IMR-90 (cell line): Measurements from ENCODE around the gene CFAP52. TPM values are rescaled to one million over a fixed set of nuclear protein-coding genes. Genes with fewer than 3 reads are reported as not detected.

ENCODE experiments used
- ATAC-seq: fragments of 200-7000 bp; cut with Tn5 transposase; 2 replicates; pipeline ENCODE4 v1.9.1; 2020; ENCODE audit warnings: low read depth, mild to moderate bottlenecking, moderate library complexity
- BruUV-seq: library from RNA; stranded (reverse); fragments of 400-500 nt; replicated peaks from 2 replicates; lab custom pipeline; 2021; lab: Mats Ljungman, UMichigan
- CTCF ChIA-PET: fragments of 300-600 bp; formaldehyde crosslinking; extraction: SDS; loops from one replicate; lab custom pipeline; 2021; ENCODE audit warnings: antibody characterized with exemption; lab: Yijun Ruan, JAX
- POLR2A ChIA-PET: fragments of 300-600 bp; sonication (Branson Sonifier 250); formaldehyde crosslinking; loops from one replicate; lab custom pipeline; 2022; ENCODE audit warnings: antibody characterized with exemption; ENCODE audit not compliant: unreplicated experiment; lab: Charles Lee
- DNase-seq: peaks from one replicate; pipeline ENCODE4 v3.0.0; 2013
- H2AFZ ChIP-seq: replicated peaks from 2 replicates; pipeline ENCODE3; 2013; ENCODE audit warnings: low read length, mild to moderate bottlenecking; ENCODE audit not compliant: poor library complexity
- H2AK5ac ChIP-seq: 2 replicates; pipeline ENCODE4 v1.6.1; 2013; ENCODE audit warnings: low read depth, low read length, inconsistent platforms
- H2AK9ac ChIP-seq: replicated peaks from 2 replicates; pipeline ENCODE3; 2013; ENCODE audit warnings: mild to moderate bottlenecking, low read depth, low read length, moderate library complexity; ENCODE audit not compliant: poor library complexity
- H2BK120ac ChIP-seq: 2 replicates; pipeline ENCODE4 v1.6.1; 2013; ENCODE audit warnings: low read depth, low read length, inconsistent platforms
- H2BK15ac ChIP-seq: 3 replicates; pipeline ENCODE4 v1.6.1; 2013; ENCODE audit warnings: low read depth, low read length, inconsistent platforms
- H2BK20ac ChIP-seq: 2 replicates; pipeline ENCODE4 v1.6.1; 2013; ENCODE audit warnings: low read depth, mild to moderate bottlenecking, inconsistent platforms, low read length, moderate library complexity
- H2BK5ac ChIP-seq: 2 replicates; pipeline ENCODE4 v1.6.1; 2013; ENCODE audit warnings: mild to moderate bottlenecking, low read depth, low read length, inconsistent platforms; ENCODE audit not compliant: poor library complexity, severe bottlenecking
- H3K14ac ChIP-seq: replicated peaks from 2 replicates; pipeline ENCODE4 v1.6.1; 2013; ENCODE audit warnings: low read depth, low read length, inconsistent platforms
- H3K18ac ChIP-seq: 2 replicates; pipeline ENCODE4 v1.6.1; 2013; ENCODE audit warnings: low read depth, low read length, control low read depth
- H3K23ac ChIP-seq: 2 replicates; pipeline ENCODE4 v1.6.1; 2013; ENCODE audit warnings: low read depth, low read length, inconsistent platforms
- H3K27ac ChIP-seq: 2 replicates; pipeline ENCODE4 v1.5.1; 2013; ENCODE audit warnings: mild to moderate bottlenecking, control low read depth, low read length; ENCODE audit not compliant: insufficient read depth
- H3K27me3 ChIP-seq: 2 replicates; pipeline ENCODE4 v1.6.1; 2013; ENCODE audit warnings: low read length; ENCODE audit not compliant: control insufficient read depth, insufficient read depth
- H3K36me3 ChIP-seq: 2 replicates; pipeline ENCODE4 v1.6.1; 2013; ENCODE audit warnings: low read length, mixed read lengths; ENCODE audit not compliant: control insufficient read depth, insufficient read depth
- H3K4ac ChIP-seq: 2 replicates; pipeline ENCODE4 v1.6.1; 2013; ENCODE audit warnings: low read depth, low read length, inconsistent platforms
- H3K4me1 ChIP-seq: 2 replicates; pipeline ENCODE4 v1.6.1; 2013; ENCODE audit warnings: low read length, mixed read lengths; ENCODE audit not compliant: control insufficient read depth, insufficient read depth
- H3K4me2 ChIP-seq: 2 replicates; pipeline ENCODE4 v1.6.1; 2013; ENCODE audit warnings: low read depth, mild to moderate bottlenecking, control low read depth, low read length, moderate library complexity
- H3K4me3 ChIP-seq: 2 replicates; pipeline ENCODE4 v1.5.1; 2013; ENCODE audit warnings: low read depth, mild to moderate bottlenecking, control low read depth, low read length, moderate library complexity; ENCODE audit not compliant: insufficient read depth
- H3K56ac ChIP-seq: 2 replicates; pipeline ENCODE4 v1.6.1; 2013; ENCODE audit warnings: low read length, inconsistent platforms; ENCODE audit not compliant: insufficient read depth; ENCODE audit errors: extremely low read depth
- H3K79me1 ChIP-seq, 2 experiments: 2 replicates each; pipeline ENCODE4 v1.6.1; 2013; ENCODE audit warnings: low read length in 2 of 2, inconsistent platforms in 1 of 2, low read depth in 1 of 2
- H3K9ac ChIP-seq: 2 replicates; pipeline ENCODE4 v1.6.1; 2013; ENCODE audit warnings: low read depth, low read length, control low read depth
- H3K9me1 ChIP-seq: 2 replicates; pipeline ENCODE4 v1.6.1; 2013; ENCODE audit warnings: low read length, inconsistent platforms; ENCODE audit not compliant: insufficient read depth
- H3K9me3 ChIP-seq: 2 replicates; pipeline ENCODE4 v1.6.1; 2013; ENCODE audit warnings: low read length; ENCODE audit not compliant: control insufficient read depth, insufficient read depth
- H4K20me1 ChIP-seq: 2 replicates; pipeline ENCODE4 v1.6.1; 2013; ENCODE audit warnings: low read length, inconsistent platforms; ENCODE audit not compliant: insufficient read depth
- H4K5ac ChIP-seq: 2 replicates; pipeline ENCODE4 v1.6.1; 2013; ENCODE audit warnings: mild to moderate bottlenecking, low read depth, low read length, control low read depth
- H4K8ac ChIP-seq, 2 experiments: 2 replicates each; pipeline ENCODE4 v1.6.1; 2013; ENCODE audit warnings: low read depth in 2 of 2, low read length in 2 of 2, control low read depth in 1 of 2, inconsistent platforms in 1 of 2
- H4K91ac ChIP-seq: 2 replicates; pipeline ENCODE4 v1.6.1; 2013; ENCODE audit warnings: low read depth, low read length, inconsistent platforms; ENCODE audit not compliant: insufficient read depth
- CEBPB ChIP-seq: IDR thresholded peaks from 2 replicates; pipeline ENCODE4 v1.6.1; 2012; ENCODE audit warnings: low read depth, low read length, improper control_type of control experiment
- CHD1 ChIP-seq: IDR thresholded peaks from 2 replicates; pipeline ENCODE4 v1.6.1; 2012; ENCODE audit warnings: low read depth, low read length, improper control_type of control experiment
- CTCF ChIP-seq: conservative IDR thresholded peaks from 2 replicates; pipeline ENCODE4 v1.5.1; 2012; ENCODE audit warnings: mild to moderate bottlenecking, low read depth, low read length, improper control_type of control experiment
- ELK1 ChIP-seq: fragments of 150-350 bp; IDR thresholded peaks from 2 replicates; pipeline ENCODE4 v1.6.1; 2016; ENCODE audit warnings: low read depth, mild to moderate bottlenecking, low read length, moderate library complexity, borderline replicate concordance
- SMC3 ChIP-seq: fragments of 150-350 bp; IDR thresholded peaks from 2 replicates; pipeline ENCODE4 v1.6.1; 2016; ENCODE audit warnings: low read depth, mild to moderate bottlenecking, antibody characterized with exemption, low read length, moderate library complexity
- USF2 ChIP-seq: fragments of 150-350 bp; IDR thresholded peaks from 2 replicates; pipeline ENCODE4 v1.6.1; 2017; ENCODE audit warnings: mild to moderate bottlenecking, antibody characterized with exemption, low read length, low read depth
- dilution Hi-C: fragments of 300-500 bp; cut with HindIII; formaldehyde crosslinking; loops from one replicate; pipeline ENCODE4 v1.14.3; 2018; ENCODE audit warnings: low sequenced_read_pairs; ENCODE audit not compliant: unreplicated experiment
- in situ Hi-C: fragments of 300-500 bp; cut with MboI; formaldehyde crosslinking; loops from 3 replicates; pipeline ENCODE4 v1.14.3; 2019; ENCODE audit warnings: low sequenced_read_pairs, inconsistent platforms, mixed read lengths
- intact Hi-C: fragments of 100-400 bp; cut with micrococcal nuclease; formaldehyde crosslinking; loops from 2 replicates; pipeline ENCODE4 v1.10.0; 2022
- polyA plus RNA-seq, 3 experiments: library from polyadenylated mRNA; depleted of rRNA; stranded (reverse); fragments of >200 nt; gene quantifications; 2 replicates each; pipeline ENCODE4 v1.2.3, GENCODE V29; 2012; ENCODE audit warnings: low replicate concordance in 1 of 3
- total RNA-seq: library from RNA; depleted of rRNA; stranded (reverse); fragments of >200 nt; gene quantifications from 2 replicates; pipeline ENCODE4 v1.2.3, GENCODE V29; 2012

CFAP52 gene
- total and polyA plus RNA-seq, 2 of the 4 experiments (the other 2 are of a cell fraction): 0.22 TPM; not detected in 1

- no peak overlapping the region for H4K5ac ChIP-seq
- H2BK15ac ChIP-seq: no peak overlapping the region
- no peak overlapping the region for H3K4me3 ChIP-seq
- no peaks in the 10 kb centered on the region for H3K9me1 ChIP-seq
- no peak overlapping the region for H3K14ac ChIP-seq
- intact Hi-C loops (no loop called here), in situ Hi-C loops (no loop called here), dilution Hi-C loops (no loop called here)
- H2AK9ac ChIP-seq: no peak overlapping the region
- no peaks in the 10 kb centered on the region for H3K9me3 ChIP-seq
- H2AFZ ChIP-seq: no peak overlapping the region
- H3K4ac ChIP-seq: no peak overlapping the region
- H3K36me3 ChIP-seq: peaks cover 3% of the 10 kb centered on the region
- TF ChIP-seq CEBPB (no peak), CTCF (no peak), USF2 (no peak), CHD1 (no peak), SMC3 (no peak), ELK1 (no peak)
- DNase-seq (no peak), ATAC-seq (no peak)
- H4K91ac ChIP-seq: no peak overlapping the region
- no TSS peak for BruUV-seq
- H2BK5ac ChIP-seq: no peak overlapping the region
- no peak overlapping the region for H3K4me2 ChIP-seq
- no peak overlapping the region for H3K23ac ChIP-seq
- no peak overlapping the region for H2AK5ac ChIP-seq
- H3K27me3 ChIP-seq: no peaks in the 10 kb centered on the region
- ChIA-PET CTCF (no interaction called here), POLR2A (no interaction called here)
- H4K20me1 ChIP-seq: no peaks in the 10 kb centered on the region
- no peak overlapping the region for H3K18ac ChIP-seq
- H3K9ac ChIP-seq: no peak overlapping the region
- no peak overlapping the region for H2BK120ac ChIP-seq
- no peak overlapping the region for H4K8ac ChIP-seq
- H3K56ac ChIP-seq: no peak overlapping the region
- no peaks in the 10 kb centered on the region for H3K4me1 ChIP-seq
- no peak overlapping the region for H3K27ac ChIP-seq
- H2BK20ac ChIP-seq: no peak overlapping the region
- 0 out of 4 replicates have a peak, but pooled peaks cover 0 to 3% of the 10 kb centered on the region in 2 experiments for H3K79me1 ChIP-seq
These were observed 12.3 kb upstream of the CFAP52 start for GRCh38 chr17:9564104-9564503.
